Neural cell (in vitro differentiated cells): Measurements from ENCODE around the gene TATDN2. TPM values are rescaled to one million over a fixed set of nuclear protein-coding genes. Genes with fewer than 3 reads are reported as not detected.

Experiments used
- H2AFZ ChIP-seq: fragments of 200-600, 300-800 bp; sonication (generic), shearing (Covaris generic); 2 replicates; pipeline ENCODE4 v1.6.0; 2014; ENCODE audit warnings: low read depth, mild to moderate bottlenecking, antibody characterized with exemption, low read length, moderate library complexity
- H3F3A ChIP-seq: fragments of 200-600 bp; shearing (Covaris generic); 2 replicates; pipeline ENCODE4 v1.6.1; 2016; ENCODE audit warnings: mild to moderate bottlenecking, moderate library complexity, mixed read lengths, antibody characterized with exemption, low read length; ENCODE audit not compliant: insufficient read depth, poor library complexity, severe bottlenecking
- H3K27ac ChIP-seq: fragments of 200-600, 300-800 bp; sonication (generic), shearing (Covaris generic); 2 replicates; pipeline ENCODE4 v1.5.1; 2014; ENCODE audit warnings: mild to moderate bottlenecking, low read length, moderate library complexity
- H3K27me3 ChIP-seq: fragments of 300-800, 200-600 bp; sonication (generic), shearing (Covaris generic); 2 replicates; pipeline ENCODE4 v1.6.0; 2014; ENCODE audit warnings: mild to moderate bottlenecking, low read depth, low read length, moderate library complexity; ENCODE audit not compliant: insufficient read depth
- H3K36me3 ChIP-seq: fragments of 300-800, 200-600 bp; sonication (generic), shearing (Covaris generic); 2 replicates; pipeline ENCODE4 v1.5.1; 2014; ENCODE audit warnings: mild to moderate bottlenecking, antibody characterized with exemption, low read length, moderate library complexity; ENCODE audit not compliant: insufficient read depth
- H3K4me2 ChIP-seq: fragments of 300-800, 200-600 bp; sonication (generic), shearing (Covaris generic); 2 replicates; pipeline ENCODE4 v1.6.0; 2014; ENCODE audit warnings: mild to moderate bottlenecking, low read length
- H3K4me3 ChIP-seq: fragments of 300-800, 200-600 bp; sonication (generic), shearing (Covaris generic); 2 replicates; pipeline ENCODE4 v1.5.1; 2014; ENCODE audit warnings: mild to moderate bottlenecking, low read length, moderate library complexity
- H3K79me2 ChIP-seq: fragments of 200-600 bp; shearing (Covaris generic); replicated peaks from 2 replicates; pipeline ENCODE4 v1.6.0; 2014; ENCODE audit warnings: mild to moderate bottlenecking, low read length, moderate library complexity; ENCODE audit not compliant: insufficient read depth
- H3K9ac ChIP-seq: fragments of 300-800, 200-600 bp; sonication (generic), shearing (Covaris generic); 2 replicates; pipeline ENCODE4 v1.6.1; 2016; ENCODE audit warnings: mild to moderate bottlenecking, low read length, mixed read lengths
- H3K9me2 ChIP-seq: fragments of 200-600 bp; shearing (Covaris generic); 2 replicates; pipeline ENCODE4 v1.6.1; 2016; ENCODE audit warnings: mild to moderate bottlenecking, low read length, mixed read lengths; ENCODE audit not compliant: insufficient read depth
- H3K9me3 ChIP-seq: fragments of 200-600, 300-800 bp; sonication (generic), shearing (Covaris generic); 2 replicates; pipeline ENCODE4 v1.6.1; 2016; ENCODE audit warnings: mild to moderate bottlenecking, mixed run types, low read length, moderate library complexity, mixed read lengths
- H4K20me1 ChIP-seq: fragments of 200-600 bp; shearing (Covaris generic); 2 replicates; pipeline ENCODE4 v1.6.1; 2016; ENCODE audit warnings: mild to moderate bottlenecking, mixed run types; ENCODE audit not compliant: insufficient read depth
- EP300 ChIP-seq: fragments of 450-650 bp; conservative IDR thresholded peaks from 2 replicates; pipeline ENCODE4 v1.6.1; 2014; ENCODE audit warnings: antibody characterized with exemption, mild to moderate bottlenecking, moderate library complexity; ENCODE audit not compliant: poor library complexity, severe bottlenecking
- EZH2 ChIP-seq: fragments of 200-600, 300-800 bp; shearing (Covaris generic), sonication (generic); IDR thresholded peaks from 2 replicates; pipeline ENCODE4 v1.6.1; 2014; ENCODE audit warnings: antibody characterized with exemption, low read length, borderline replicate concordance, mild to moderate bottlenecking; ENCODE audit not compliant: insufficient read depth, poor library complexity, severe bottlenecking
- MXI1 ChIP-seq: fragments of 450-650 bp; conservative IDR thresholded peaks from 2 replicates; pipeline ENCODE4 v1.6.1; 2014; ENCODE audit warnings: antibody characterized with exemption, mild to moderate bottlenecking; ENCODE audit not compliant: poor library complexity, severe bottlenecking
- POLR2AphosphoS5 ChIP-seq: IDR thresholded peaks from 2 replicates; pipeline ENCODE4 v1.6.1; 2012
- RAD21 ChIP-seq: fragments of 450-650 bp; conservative IDR thresholded peaks from 2 replicates; pipeline ENCODE4 v1.6.1; 2014; ENCODE audit warnings: antibody characterized with exemption, mild to moderate bottlenecking, moderate library complexity
- SMC3 ChIP-seq: fragments of 450-650 bp; conservative IDR thresholded peaks from 2 replicates; pipeline ENCODE4 v1.6.1; 2014; ENCODE audit warnings: antibody characterized with exemption, mild to moderate bottlenecking, moderate library complexity; ENCODE audit not compliant: poor library complexity
- TAF1 ChIP-seq: IDR thresholded peaks from 2 replicates; pipeline ENCODE4 v1.6.1; 2012; ENCODE audit warnings: low read depth
- polyA plus RNA-seq: library from polyadenylated mRNA; depleted of rRNA; stranded (reverse); fragments of >200 nt; gene quantifications from 2 replicates; pipeline ENCODE4 v1.2.3, GENCODE V29; 2014
- TF ChIP-seq, protein P1 (sequence below): fragments of 450-650 bp; IDR thresholded peaks from 2 replicates; pipeline ENCODE4 v1.5.1; 2014; ENCODE audit warnings: antibody characterized with exemption, mild to moderate bottlenecking, moderate library complexity; ENCODE audit not compliant: poor library complexity, severe bottlenecking
- TF ChIP-seq, protein P2 (sequence below): IDR thresholded peaks from 2 replicates; pipeline ENCODE4 v1.6.1; 2012; ENCODE audit warnings: borderline replicate concordance

The TATDN2 gene
- polyA plus RNA-seq, 1 donor from 2014 or later: 22.1 TPM

DNA sequence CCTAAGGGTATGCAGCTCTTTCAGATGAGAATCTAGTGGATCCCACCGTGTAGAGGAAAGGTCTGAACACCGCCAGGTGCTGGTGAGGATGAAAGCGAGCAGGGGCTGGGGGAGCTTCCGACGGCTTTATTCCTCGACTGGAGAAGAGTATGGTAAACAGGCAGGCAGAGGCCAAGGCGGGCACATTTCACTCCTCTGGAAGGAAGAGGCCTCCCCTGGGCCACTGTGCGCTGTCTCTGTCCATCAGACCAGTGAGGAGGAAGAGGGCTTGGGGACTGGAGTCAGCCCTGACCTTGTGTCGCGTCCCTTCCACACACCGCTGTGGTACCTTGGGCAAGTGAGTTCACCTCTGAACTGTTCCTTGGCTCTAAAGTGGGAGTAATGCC lies 40.3 kb downstream of the TATDN2 start:
- Histone ChIP-seq H3K9ac (no peak overlapping the region), H3K27me3 (no peaks in the 10 kb centered on the region), H3K79me2 (no peaks in the 10 kb centered on the region)

DNA sequence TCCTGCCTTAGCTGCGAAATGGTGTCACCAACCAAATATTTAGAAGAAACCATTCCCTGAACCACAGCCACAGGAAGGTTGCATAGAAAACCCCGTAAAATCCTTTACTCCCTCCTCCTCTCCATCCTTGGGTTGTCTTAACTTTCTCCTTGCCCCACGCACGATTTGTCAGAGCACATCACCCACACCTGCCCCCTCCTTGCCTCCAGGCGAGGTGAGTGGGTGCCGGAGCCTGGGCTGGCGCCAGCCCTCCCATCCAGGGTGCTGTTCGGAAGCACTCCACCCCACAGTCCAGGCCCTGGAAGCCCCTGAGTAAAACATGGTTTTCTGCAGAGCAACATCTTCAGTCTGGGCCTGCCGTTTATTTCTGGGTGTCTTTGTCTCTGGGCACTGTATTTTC lies 40.8 kb downstream of the TATDN2 start:
- Histone ChIP-seq H3F3A (no peaks in the 10 kb centered on the region), H3K27ac (no peak overlapping the region)

More for the DNA sequence above, 40.3 kb downstream of the TATDN2 start:
- no peak for TF ChIP-seq TAF1
- no peak for TF ChIP-seq EP300
- TF ChIP-seq, protein P1, sequence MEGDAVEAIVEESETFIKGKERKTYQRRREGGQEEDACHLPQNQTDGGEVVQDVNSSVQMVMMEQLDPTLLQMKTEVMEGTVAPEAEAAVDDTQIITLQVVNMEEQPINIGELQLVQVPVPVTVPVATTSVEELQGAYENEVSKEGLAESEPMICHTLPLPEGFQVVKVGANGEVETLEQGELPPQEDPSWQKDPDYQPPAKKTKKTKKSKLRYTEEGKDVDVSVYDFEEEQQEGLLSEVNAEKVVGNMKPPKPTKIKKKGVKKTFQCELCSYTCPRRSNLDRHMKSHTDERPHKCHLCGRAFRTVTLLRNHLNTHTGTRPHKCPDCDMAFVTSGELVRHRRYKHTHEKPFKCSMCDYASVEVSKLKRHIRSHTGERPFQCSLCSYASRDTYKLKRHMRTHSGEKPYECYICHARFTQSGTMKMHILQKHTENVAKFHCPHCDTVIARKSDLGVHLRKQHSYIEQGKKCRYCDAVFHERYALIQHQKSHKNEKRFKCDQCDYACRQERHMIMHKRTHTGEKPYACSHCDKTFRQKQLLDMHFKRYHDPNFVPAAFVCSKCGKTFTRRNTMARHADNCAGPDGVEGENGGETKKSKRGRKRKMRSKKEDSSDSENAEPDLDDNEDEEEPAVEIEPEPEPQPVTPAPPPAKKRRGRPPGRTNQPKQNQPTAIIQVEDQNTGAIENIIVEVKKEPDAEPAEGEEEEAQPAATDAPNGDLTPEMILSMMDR: no peak
- TF ChIP-seq POLR2AphosphoS5: no peak
- TF ChIP-seq EZH2: no peak
- TF ChIP-seq SMC3: no peak
- no peak for TF ChIP-seq RAD21
- TF ChIP-seq MXI1: no peak
- no peaks in the 10 kb centered on the region for H3K9me2 ChIP-seq
- no peaks in the 10 kb centered on the region for H3K9me3 ChIP-seq
- H2AFZ ChIP-seq: no peak overlapping the region
- H3K4me3 ChIP-seq: no peak overlapping the region
- no peak overlapping the region for H3K27ac ChIP-seq
- H3F3A ChIP-seq: no peaks in the 10 kb centered on the region
- H3K4me2 ChIP-seq: no peak overlapping the region
- no peaks in the 10 kb centered on the region for H4K20me1 ChIP-seq
- no peaks in the 10 kb centered on the region for H3K36me3 ChIP-seq

More for the DNA sequence above, 40.8 kb downstream of the TATDN2 start:
- Histone ChIP-seq H3K79me2 (no peaks in the 10 kb centered on the region), H3K9ac (no peak overlapping the region), H3K27me3 (no peaks in the 10 kb centered on the region), H3K9me3 (no peaks in the 10 kb centered on the region), H3K4me3 (no peak overlapping the region), H3K36me3 (no peaks in the 10 kb centered on the region), H2AFZ (no peak overlapping the region), H3K9me2 (no peaks in the 10 kb centered on the region), H3K4me2 (no peak overlapping the region), H4K20me1 (no peaks in the 10 kb centered on the region)
- TF ChIP-seq EZH2: no peak
- TF ChIP-seq, protein P1: no peak
- no peak for TF ChIP-seq POLR2AphosphoS5
- TF ChIP-seq, protein P2, sequence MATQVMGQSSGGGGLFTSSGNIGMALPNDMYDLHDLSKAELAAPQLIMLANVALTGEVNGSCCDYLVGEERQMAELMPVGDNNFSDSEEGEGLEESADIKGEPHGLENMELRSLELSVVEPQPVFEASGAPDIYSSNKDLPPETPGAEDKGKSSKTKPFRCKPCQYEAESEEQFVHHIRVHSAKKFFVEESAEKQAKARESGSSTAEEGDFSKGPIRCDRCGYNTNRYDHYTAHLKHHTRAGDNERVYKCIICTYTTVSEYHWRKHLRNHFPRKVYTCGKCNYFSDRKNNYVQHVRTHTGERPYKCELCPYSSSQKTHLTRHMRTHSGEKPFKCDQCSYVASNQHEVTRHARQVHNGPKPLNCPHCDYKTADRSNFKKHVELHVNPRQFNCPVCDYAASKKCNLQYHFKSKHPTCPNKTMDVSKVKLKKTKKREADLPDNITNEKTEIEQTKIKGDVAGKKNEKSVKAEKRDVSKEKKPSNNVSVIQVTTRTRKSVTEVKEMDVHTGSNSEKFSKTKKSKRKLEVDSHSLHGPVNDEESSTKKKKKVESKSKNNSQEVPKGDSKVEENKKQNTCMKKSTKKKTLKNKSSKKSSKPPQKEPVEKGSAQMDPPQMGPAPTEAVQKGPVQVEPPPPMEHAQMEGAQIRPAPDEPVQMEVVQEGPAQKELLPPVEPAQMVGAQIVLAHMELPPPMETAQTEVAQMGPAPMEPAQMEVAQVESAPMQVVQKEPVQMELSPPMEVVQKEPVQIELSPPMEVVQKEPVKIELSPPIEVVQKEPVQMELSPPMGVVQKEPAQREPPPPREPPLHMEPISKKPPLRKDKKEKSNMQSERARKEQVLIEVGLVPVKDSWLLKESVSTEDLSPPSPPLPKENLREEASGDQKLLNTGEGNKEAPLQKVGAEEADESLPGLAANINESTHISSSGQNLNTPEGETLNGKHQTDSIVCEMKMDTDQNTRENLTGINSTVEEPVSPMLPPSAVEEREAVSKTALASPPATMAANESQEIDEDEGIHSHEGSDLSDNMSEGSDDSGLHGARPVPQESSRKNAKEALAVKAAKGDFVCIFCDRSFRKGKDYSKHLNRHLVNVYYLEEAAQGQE: no peak
- TF ChIP-seq RAD21: no peak
- TF ChIP-seq TAF1: no peak
- no peak for TF ChIP-seq MXI1
- TF ChIP-seq SMC3: no peak
- TF ChIP-seq EP300: no peak
